Brain pericyte (primary cell): ENCODE results near the gene LRRC75A.
A peak's percentile ranks its signal among the peaks of the same experiment; 100 is the strongest.
"Not testable (repeated sequence)": the region's sequence is repeated elsewhere in the genome, so short reads cannot be mapped to it uniquely, and the experiment has no call there.

Experiments
- DNase-seq: peaks from one replicate; pipeline ENCODE4 v3.0.0-alpha.2; 2012; ENCODE audit warnings: low read depth, low spot score

The LRRC75A gene, protein sequence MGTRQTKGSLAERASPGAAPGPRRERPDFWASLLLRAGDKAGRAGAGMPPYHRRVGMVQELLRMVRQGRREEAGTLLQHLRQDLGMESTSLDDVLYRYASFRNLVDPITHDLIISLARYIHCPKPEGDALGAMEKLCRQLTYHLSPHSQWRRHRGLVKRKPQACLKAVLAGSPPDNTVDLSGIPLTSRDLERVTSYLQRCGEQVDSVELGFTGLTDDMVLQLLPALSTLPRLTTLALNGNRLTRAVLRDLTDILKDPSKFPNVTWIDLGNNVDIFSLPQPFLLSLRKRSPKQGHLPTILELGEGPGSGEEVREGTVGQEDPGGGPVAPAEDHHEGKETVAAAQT

DNA sequence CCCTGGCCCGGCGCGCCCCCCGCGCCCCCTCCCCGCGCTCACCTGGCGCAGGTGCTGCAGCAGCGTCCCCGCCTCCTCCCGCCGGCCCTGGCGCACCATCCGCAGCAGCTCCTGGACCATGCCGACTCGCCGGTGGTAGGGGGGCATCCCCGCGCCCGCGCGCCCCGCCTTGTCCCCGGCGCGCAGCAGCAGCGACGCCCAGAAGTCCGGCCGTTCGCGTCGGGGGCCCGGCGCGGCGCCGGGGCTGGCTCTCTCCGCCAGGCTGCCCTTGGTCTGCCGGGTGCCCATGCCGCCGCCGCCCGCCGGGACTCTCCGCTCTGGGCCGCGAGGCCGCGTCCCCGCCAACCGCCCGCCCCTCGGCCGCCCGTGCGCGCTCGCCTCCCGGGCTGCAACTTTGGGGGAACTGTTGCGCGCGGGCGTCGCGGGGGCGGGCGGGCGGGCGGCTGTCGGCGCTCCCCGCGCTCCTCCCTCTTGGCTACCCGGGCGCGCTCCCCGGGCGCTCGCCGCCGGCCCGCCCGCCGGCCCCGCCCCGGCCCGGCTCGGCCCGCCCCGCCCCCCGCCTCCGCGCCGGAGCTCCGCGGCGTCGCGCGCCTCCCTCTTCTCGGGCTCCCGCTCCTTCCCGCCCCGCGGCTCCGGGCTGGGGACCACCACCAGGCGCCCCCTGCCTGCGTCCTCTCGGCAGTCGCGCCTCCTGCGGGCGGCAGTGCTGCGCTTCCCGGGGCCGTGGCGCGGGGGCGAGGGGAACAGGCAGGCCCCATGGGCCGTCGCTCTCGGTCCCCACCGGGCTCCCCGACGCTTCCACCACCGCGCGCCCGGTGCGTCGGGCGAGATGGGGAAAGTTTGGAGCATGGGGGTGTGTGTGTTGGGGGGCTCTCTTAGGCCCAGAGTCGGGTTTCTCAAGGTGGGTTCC lies at the start of gene LRRC75A:
TSS of gene LRRC75A (minus strand) at position 491 of the 910 bp plus-strand sequence. CDS start at position 288, 203 bp downstream.
- DNase-seq: no peak

DNA sequence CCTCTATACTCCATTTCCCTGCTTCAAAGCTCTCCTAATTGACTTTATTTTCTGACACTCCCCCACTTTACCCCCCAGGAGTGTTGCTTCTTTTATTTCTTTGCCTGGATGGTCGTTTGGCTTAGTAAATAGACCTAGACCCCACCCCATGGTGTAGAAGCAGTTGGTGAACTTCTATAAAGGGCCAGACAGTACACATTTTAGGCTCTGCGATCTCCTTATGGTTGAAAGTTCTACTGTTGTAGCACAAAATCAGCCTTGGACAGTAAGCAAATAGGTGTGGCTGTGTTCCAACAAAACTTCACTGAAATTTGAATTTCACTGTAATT lies 45.1 kb upstream of the LRRC75A start:
- no peak for DNase-seq

- DNase-seq: no peak
Observed at GRCh38 chr17:16534236-16534635, 42.2 kb upstream of the LRRC75A start.

GRCh38 chr17:16529906-16530305 lies 37.9 kb upstream of the LRRC75A start:
- no peak for DNase-seq

- DNase-seq: no peak
Observed at GRCh38 chr17:16527298-16527697, 35.3 kb upstream of the LRRC75A start.

DNA sequence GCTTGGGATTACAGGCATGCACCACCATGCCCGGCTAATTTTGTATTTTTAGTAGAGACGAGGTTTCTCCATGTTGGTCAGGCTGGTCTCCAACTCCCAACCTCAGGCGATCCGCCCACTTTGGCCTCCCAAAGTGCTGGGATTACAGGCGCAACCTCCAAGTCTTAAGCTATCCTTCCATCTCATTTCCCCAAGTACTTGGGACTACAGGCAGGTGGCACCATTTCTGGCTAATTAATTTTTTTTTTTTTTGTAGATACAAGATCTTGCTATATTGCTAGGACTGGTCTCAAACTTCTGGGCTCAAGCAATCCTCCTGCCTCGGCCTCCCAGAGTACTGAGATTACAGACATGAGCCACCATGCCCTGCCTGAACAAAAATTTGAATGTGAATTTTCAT lies 33.6 kb upstream of the LRRC75A start:
- not testable (repeated sequence) for DNase-seq

DNA sequence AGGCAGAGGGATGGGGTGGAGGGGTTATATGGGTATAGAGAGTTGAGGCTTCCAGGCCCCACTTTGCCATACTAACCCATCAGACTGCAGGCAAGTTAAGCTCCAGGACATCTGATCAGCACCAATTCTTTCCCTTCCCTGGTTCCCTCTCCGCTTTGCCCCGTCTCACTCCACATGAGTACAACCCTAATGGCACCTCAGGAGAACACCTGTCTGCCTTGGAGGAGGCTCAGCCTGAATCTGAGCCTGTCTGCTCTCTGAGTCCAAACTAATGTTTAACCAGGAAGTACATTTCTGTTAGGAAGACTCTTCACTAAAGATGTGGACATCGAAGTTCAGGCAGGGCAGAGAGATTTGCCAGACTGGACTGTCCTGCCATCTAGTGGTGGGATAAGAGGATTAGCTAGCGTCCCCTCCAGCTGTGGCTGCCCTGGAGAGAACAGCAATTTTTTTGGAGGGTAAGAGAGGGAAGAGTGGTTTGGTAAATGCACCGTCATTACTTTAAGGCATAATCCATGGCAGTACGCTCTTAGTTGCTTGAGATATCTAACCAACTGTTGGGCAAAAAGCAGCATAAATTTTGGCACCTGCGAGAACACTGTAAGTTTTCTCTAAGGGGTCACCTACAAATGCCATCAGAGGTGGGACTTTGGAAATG lies 29.2 kb upstream of the LRRC75A start:
- peak; percentile 55 for DNase-seq

- DNase-seq: no peak
Observed at GRCh38 chr17:16519021-16519420, 27.0 kb upstream of the LRRC75A start.

- no peak for DNase-seq
Observed at GRCh38 chr17:16517477-16517876, 25.5 kb upstream of the LRRC75A start.

GRCh38 chr17:16516594-16517051 lies 24.6 kb upstream of the LRRC75A start:
- peak; percentile 42 for DNase-seq

DNA sequence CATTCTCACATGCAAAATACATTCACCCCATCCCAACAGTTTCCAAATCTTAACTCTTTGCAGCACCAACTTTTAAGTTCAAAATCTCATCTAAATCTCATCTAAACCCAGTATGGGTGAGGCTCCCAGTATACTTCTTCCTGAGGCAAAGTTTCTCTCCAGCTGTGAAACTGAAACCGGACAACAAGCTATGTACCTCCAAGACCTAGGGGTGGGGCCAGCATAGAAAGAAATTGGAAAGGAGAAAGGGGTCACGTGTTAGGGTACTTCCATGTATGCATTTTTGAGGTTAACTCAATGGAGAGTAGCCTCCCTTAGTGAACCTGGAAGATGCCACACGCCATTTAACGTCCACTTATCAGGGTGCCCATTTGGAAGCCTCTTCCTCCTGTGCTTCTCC lies 23.9 kb upstream of the LRRC75A start:
- no peak for DNase-seq

DNA sequence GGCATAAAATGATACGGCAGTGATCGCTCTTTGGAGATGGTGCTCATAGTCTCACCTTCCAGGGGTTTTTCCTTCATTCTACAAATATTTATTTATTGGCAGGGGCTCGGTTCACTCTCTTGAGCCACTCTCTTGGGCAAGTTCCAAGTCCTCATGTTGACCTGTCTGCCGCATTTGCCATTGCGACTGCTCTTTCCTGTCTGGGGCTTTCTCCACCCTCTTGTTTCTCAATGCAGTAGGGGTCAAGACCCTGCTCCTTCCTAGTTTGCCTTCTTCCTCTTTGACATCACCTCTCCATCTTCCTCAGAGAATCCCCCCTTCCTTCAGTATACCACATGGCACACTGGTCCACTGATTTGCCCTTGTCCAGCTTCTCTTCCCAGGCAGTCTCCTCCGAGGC lies 21.9 kb upstream of the LRRC75A start:
- DNase-seq: no peak

GRCh38 chr17:16512011-16512410 lies 20.0 kb upstream of the LRRC75A start:
- peak; percentile 56 for DNase-seq

GRCh38 chr17:16511593-16511992 lies 19.6 kb upstream of the LRRC75A start:
- DNase-seq: no peak

GRCh38 chr17:16507918-16508533 lies 16.0 kb upstream of the LRRC75A start:
- DNase-seq: no peak

DNA sequence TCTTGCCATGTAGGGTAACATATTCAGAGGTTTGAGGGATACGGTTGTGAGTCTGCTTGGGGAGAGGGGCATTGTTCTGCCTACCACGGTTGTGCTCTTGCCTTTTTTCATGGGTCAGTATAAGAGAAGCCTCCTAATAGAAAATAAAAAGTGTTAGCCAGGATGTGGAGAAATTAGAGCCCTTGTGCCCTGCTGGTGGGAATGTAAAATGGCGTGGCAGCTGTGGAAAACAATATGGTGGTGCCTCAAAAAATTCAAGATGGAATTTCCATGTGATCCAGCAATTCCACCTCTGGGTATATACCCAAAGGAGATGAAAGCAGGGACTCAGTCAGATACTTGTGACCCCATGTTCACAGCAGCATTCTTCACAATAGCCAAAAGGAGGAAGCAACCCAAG lies 14.2 kb upstream of the LRRC75A start:
- no peak for DNase-seq

DNA sequence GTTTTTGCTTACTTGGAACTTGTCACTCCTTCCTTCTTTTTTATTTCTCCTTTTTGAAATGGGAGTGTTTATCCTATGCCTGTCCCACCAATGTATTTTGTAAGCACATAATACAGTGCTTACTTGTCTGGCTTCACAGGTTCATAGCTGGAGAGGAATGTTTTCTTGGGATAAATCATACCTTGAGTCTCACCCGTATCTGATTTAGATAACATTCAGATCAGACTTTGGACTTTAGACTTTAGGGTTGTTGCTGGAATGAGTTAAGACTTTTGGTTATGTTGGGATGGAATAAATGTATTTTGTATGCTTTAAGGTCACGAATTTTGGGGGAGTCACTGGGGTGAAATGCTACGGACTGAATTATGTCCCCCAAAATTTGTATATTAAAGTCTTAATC lies 13.0 kb upstream of the LRRC75A start:
- no peak for DNase-seq

- DNase-seq: no peak
Observed at GRCh38 chr17:16496820-16497489, 5.0 kb upstream of the LRRC75A start.

- no peak for DNase-seq
Observed at GRCh38 chr17:16495980-16496819, 4.2 kb upstream of the LRRC75A start.

DNA sequence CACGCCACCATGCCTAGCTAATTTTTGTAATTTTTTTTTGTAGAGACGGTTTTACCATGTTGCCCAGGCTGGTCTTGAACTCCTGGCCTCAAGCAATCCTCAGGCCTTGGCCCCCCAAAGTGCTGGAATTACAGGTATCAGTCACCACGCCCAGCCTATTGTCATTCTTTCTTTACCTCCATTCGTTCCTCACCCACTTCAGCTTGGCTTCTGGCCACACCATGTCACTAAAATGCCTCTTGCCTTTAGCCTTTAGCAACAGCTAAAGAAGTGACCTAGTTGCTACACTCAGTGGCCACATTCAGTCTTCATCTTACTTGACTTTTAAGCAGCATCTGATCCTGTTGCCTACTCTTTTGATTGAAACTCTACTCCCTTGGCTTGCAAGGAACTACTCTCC lies 3.6 kb upstream of the LRRC75A start:
- no peak for DNase-seq
